GM19099 (cell line): ENCODE measurements around the gene DNAL4.
A peak's percentile ranks its signal among the peaks of the same experiment; 100 is the strongest.

Experiments used
- POLR2A ChIP-seq: IDR thresholded peaks from 3 replicates; pipeline ENCODE4 v1.6.1; 2011; ENCODE audit warnings: low read depth; ENCODE audit not compliant: insufficient read length; ENCODE audit errors: extremely low read depth

Gene DNAL4

GRCh38 chr22:38748487-38749136 is 45.3 kb downstream of the DNAL4 start:
- TF ChIP-seq POLR2A = no peak

GRCh38 chr22:38745676-38746460 is 48.1 kb downstream of the DNAL4 start:
- no peak for TF ChIP-seq POLR2A

GRCh38 chr22:38744981-38745380 is 49.0 kb downstream of the DNAL4 start:
- no peak for TF ChIP-seq POLR2A

- peak; percentile 19 for TF ChIP-seq POLR2A
These were observed 51.6 kb downstream of the DNAL4 start for GRCh38 chr22:38742176-38742942.

GRCh38 chr22:38741576-38741975 is 52.4 kb downstream of the DNAL4 start:
- no peak for TF ChIP-seq POLR2A

DNA sequence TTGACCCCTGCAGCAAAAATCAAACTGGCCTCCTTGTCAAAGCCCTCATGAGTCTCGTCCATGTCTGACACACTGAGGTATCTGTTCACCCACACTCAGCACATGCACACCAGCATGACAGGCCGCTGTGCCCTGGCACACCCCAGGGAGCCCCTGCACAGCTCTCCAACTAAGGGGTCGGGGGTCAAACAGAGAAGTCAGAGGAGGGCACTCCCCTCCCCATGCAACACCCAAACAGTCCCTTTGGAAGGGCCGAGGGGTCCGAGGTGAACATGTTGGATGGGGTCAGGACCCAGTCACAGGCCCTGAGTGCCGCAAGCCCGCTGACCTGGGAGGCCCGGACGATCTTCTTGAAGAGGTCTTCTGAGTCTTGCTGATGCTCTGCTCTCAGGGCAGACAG is 52.8 kb downstream of the DNAL4 start:
- no peak for TF ChIP-seq POLR2A

GRCh38 chr22:38740754-38741153 is 53.2 kb downstream of the DNAL4 start:
- TF ChIP-seq POLR2A = no peak

- TF ChIP-seq POLR2A = no peak
These were observed 53.7 kb downstream of the DNAL4 start for GRCh38 chr22:38740116-38740723.

GRCh38 chr22:38739300-38740055 is 54.5 kb downstream of the DNAL4 start:
- TF ChIP-seq POLR2A = no peak

DNA sequence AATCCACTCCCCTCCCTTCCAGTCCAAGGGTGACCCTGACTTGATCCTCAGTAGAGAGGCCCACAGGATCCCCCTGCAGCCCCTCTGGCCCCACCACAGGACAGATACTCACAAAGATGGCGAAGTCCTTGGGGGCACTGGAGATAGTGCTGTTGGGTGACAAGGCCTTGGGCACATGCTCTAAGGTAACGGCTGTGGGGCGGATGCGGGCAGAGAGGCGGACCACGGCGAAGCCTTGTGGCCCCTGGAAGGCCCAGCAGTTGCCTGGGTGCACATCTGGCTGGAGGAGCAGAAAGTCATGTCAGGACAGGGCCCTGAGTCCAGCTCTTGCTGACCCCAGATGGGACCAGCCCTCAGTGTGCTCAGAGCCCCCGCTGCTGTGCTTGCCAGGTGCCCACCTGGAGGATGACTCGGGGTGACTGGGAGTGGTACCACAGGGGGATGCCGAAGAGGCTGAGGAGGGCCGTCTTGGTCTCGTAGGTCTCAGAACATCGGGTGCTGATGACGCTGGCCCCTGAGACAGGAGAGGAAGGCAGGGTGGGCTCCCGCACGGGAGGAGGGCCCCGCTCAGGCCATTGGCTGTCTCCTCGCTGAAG is 55.4 kb downstream of the DNAL4 start:
- TF ChIP-seq POLR2A = no peak

DNA sequence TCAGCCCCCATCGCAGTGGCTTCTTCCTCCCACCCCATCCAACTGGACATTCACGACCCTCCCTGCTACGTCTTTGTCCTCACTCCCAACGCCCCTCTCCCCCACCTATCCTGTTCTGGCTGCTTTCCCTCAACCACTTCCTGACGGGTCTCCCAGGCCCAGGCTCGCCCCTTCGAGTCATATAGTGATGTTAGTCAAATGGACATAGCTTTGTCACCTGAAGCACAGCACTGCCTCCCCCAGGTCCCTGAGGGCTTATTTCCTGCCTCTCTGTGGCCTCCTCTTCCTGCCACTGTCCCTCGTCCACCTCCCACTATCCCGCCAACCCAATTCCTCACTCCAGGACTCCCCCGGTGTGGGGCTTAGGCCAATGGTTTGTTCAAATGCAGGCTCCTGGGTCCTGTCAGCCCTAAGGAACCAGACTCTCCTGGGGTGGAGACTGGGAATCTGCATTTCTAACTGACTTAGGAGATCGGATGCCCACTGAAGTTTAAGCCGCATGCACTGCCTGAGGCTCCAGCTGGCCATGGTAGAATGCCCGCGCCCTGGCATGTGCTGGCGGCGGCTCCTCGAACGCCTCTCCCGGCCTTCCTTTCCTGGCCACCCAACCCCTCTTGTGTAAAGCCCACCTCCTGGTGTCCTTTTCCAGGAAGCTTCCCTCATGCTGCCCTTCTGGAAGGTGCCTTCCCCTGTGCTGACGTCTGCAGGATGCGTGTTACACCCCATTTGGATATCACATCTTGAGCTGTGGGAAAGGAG is 56.5 kb downstream of the DNAL4 start:
- TF ChIP-seq POLR2A = no peak

DNA sequence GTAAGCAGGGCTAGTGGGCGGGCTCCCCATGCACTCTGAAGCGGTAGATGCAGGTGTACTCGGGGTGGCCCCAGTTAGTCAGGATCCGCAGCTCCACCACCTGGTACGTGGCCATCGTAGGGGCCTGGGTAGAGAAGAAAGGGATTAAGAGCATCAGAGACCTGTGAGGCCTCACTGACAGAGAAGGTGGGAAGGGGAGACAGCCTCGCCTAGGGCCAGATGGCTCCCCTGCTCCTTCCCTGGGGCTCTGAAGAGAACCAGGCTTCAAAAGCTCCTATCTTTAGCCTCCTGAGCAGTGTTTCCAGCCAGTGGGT is 57.7 kb downstream of the DNAL4 start:
- TF ChIP-seq POLR2A = peak; percentile 2

DNA sequence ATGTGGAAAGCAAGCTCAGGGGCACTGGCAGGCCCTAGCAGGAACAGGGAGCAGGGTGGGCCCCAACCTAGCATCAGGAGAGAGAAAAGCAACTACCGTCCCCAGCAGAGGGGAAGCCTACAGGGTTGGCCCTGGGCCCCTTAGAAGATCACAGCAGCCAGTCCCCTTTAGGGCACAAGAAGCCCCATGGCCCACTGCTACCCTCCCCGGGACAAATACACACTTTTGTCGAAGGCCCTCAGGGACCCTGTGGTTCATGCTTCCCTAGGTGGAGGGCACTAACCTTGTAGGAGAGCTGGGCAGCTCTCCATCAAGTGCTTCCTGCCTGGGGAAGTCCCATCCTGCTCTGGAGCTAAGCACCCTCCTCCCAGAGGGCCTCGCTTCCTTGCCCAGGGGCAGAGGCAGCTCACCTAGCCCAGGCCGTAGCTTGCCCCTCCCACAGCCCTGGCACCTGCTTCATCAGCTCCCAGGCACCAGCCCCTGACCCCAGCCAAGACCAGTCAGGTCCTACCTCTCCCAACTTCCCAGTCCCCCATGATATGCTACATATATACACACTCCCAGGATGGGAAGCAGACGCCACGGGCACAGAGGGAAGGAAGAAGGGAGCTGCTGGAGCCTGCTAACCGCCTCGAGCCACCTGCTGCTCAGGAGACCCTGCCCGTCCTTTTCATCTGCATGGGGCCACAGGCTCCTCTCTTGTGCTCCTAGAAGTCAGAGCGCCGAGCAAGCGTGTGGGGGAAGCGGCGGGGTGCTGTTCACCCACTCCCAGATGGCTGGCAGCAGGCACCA is 58.3 kb downstream of the DNAL4 start:
- TF ChIP-seq POLR2A = peak; percentile 34
